HG02885 (cell line): ENCODE results near the gene ALDOA.
"Not testable (repeated sequence)": the region's sequence is repeated elsewhere in the genome, so short reads cannot be mapped to it uniquely, and the experiment has no call there.

Experiments
- ATAC-seq: cut with Tn5 transposase; IDR thresholded peaks from one replicate; pipeline ENCODE4 v1.9.1; 2021; ENCODE audit warnings: mild to moderate bottlenecking; ENCODE audit not compliant: unreplicated experiment, poor library complexity

ALDOA gene

GRCh38 chr16:30113711-30114333, 48.3 kb downstream of the ALDOA start:
- no peak for ATAC-seq

GRCh38 chr16:30114411-30114810, 48.9 kb downstream of the ALDOA start:
- ATAC-seq, result no peak

- ATAC-seq, result not testable (repeated sequence)
Measured at GRCh38 chr16:30114833-30115232, 49.3 kb downstream of the ALDOA start.

- no peak for ATAC-seq
Measured at GRCh38 chr16:30115238-30115637, 49.7 kb downstream of the ALDOA start.

GRCh38 chr16:30116291-30117207, 51.0 kb downstream of the ALDOA start:
- ATAC-seq, result no peak

GRCh38 chr16:30117768-30118167, 52.2 kb downstream of the ALDOA start:
- no peak for ATAC-seq

GRCh38 chr16:30119428-30119827, 53.9 kb downstream of the ALDOA start:
- no peak for ATAC-seq
